ENCODE results near the gene B3GNT9. TPM values are rescaled to one million over a fixed set of nuclear protein-coding genes. Genes with fewer than 3 reads are reported as not detected.
A peak's percentile ranks its signal among the peaks of the same experiment; 100 is the strongest.

The B3GNT9 gene
- total RNA-seq, 1 donor from 2014 or later = 44.1 TPM

DNA sequence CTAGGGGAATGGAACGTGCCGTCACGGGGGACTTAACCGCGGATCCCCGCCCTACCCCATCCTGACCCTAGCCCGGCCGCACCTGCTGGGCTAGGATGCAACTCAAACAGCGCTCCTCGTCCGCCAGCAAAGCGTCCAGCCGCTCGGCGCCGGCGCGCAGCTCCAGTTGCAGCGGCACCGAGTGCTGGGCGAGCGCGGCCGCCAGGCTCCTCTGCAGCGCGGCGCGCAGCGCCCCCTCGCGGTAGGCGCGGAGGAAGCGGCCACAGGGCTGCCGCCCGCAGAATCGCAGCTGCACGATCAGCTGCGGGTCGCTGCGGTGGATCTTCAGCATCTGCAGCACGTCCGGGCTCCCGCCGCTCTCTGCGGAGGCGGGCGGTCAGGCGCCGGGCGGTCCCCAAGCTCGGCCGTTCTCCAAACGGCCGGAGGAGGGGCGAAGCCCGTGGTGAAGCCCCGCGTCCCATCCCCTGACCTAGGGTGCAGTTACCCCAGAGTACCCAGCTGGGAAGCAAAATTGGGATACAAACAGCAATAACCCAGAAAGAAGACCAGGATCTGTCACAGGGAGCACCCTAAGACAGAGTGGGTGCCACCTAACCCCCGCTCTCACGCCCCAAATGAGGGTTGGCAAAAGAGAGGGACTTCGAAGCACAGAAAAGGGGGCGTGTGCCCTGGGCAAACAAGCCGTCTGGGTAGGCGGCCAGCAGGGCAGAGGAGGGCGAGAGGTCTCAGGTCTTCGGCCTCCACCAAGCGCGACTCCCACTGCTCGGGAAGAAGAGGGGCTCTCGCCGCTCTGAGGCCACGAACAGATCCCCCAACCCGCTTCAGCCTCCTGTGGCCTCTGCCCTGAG lies 4.7 kb upstream of the B3GNT9 start:
- no peaks in the 10 kb centered on the region for H3K9me3 Mint-ChIP-seq (ENCODE audit: unreplicated experiment)
- DNase-seq (ENCODE audit: extremely low spot score, unreplicated experiment) = peak; percentile 93
- TF ChIP-seq, protein P1, sequence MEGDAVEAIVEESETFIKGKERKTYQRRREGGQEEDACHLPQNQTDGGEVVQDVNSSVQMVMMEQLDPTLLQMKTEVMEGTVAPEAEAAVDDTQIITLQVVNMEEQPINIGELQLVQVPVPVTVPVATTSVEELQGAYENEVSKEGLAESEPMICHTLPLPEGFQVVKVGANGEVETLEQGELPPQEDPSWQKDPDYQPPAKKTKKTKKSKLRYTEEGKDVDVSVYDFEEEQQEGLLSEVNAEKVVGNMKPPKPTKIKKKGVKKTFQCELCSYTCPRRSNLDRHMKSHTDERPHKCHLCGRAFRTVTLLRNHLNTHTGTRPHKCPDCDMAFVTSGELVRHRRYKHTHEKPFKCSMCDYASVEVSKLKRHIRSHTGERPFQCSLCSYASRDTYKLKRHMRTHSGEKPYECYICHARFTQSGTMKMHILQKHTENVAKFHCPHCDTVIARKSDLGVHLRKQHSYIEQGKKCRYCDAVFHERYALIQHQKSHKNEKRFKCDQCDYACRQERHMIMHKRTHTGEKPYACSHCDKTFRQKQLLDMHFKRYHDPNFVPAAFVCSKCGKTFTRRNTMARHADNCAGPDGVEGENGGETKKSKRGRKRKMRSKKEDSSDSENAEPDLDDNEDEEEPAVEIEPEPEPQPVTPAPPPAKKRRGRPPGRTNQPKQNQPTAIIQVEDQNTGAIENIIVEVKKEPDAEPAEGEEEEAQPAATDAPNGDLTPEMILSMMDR (IDR thresholded peaks at IDR 0.05) = peak; percentile 98
- H3K27ac Mint-ChIP-seq (ENCODE audit: unreplicated experiment) = no peak overlapping the region
- H3K36me3 Mint-ChIP-seq (ENCODE audit: unreplicated experiment) = peaks cover 2% of the 10 kb centered on the region
- peaks cover 19% of the 10 kb centered on the region for H3K27me3 Mint-ChIP-seq (ENCODE audit: unreplicated experiment)
- peaks cover 19% of the 10 kb centered on the region for H3K4me1 Mint-ChIP-seq (ENCODE audit: unreplicated experiment)
- peak overlapping the region; percentile 63 for H3K4me3 Mint-ChIP-seq (ENCODE audit: unreplicated experiment)

DNA sequence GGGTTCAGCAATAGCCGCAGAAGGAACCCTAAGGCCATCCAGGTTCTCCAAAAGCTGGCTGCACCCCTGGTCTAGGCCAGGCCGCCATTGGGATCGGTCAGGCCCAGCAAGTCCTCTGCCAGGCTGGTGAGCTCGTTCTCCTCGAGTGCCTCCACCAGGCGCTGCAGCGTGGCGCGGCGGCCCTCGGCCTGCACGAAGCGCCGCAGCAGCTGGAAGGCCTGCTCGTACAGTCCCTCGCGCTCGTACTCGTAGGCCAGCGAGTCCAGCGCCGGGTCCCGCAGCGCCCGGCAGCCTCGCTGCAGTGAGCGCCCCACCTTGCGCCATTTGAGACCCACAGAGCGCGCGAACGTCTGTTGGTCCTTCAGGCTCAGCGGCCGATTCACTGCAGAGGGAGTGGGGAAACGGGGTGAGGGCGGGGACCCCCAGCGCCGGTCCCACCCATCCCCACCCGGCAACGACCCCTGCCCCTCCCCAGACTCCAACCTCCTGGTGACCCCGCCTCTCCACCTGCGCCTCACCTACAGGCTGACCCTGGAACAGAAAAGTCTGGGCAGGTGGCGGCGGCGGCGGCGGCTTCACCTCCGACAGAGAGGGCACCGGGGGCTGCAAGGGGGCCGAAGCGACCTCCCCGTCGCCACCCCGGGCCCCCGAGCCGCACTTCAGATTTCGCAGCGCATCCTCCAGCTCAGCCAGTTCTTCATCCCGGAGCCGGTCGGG lies 3.9 kb upstream of the B3GNT9 start:
- H3K4me3 Mint-ChIP-seq (ENCODE audit: unreplicated experiment) = peak overlapping the region; percentile 63
- TF ChIP-seq, protein P1 (IDR thresholded peaks at IDR 0.05) = no peak
- no peak for DNase-seq (ENCODE audit: extremely low spot score, unreplicated experiment)
- no peak overlapping the region for H3K27ac Mint-ChIP-seq (ENCODE audit: unreplicated experiment)
- peaks cover 19% of the 10 kb centered on the region for H3K27me3 Mint-ChIP-seq (ENCODE audit: unreplicated experiment)
- peaks cover 19% of the 10 kb centered on the region for H3K4me1 Mint-ChIP-seq (ENCODE audit: unreplicated experiment)
- no peaks in the 10 kb centered on the region for H3K9me3 Mint-ChIP-seq (ENCODE audit: unreplicated experiment)
- H3K36me3 Mint-ChIP-seq (ENCODE audit: unreplicated experiment) = peaks cover 2% of the 10 kb centered on the region

DNA sequence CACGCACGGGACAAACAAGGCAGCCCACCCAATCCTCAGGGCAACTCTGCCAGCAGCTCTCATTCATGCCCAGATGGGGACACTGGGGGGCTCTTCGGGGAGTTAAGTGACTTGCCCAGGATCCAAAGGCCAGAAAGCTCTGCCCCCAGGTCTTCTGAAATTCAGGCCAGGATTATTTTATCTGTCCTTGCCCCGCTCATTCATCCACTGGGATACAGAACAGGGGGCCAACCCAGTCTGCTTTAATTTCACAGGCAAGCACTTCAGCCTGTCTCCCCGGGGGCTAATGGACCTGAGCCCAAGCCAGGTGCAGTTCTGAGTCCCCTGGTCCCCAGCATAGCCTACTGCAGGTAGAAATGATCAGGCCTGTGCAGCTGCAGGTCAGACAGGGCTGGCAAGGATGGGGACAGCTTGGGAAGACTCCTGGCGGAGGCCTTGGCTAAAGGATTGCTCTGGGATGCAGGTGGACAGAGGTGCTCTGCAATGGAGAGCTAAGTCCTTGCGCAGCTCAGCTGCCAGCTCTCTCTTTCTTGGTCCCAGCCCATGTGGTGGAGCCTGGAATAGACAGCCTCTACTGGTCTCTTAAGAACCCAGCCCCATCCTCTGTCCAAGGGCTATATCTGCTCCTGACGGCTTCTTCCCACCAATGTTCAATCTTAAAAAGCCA lies 766 bp upstream of the B3GNT9 start:
- H3K27ac Mint-ChIP-seq (ENCODE audit: unreplicated experiment) = peak overlapping the region; percentile 79
- H3K9me3 Mint-ChIP-seq (ENCODE audit: unreplicated experiment) = no peaks in the 10 kb centered on the region
- DNase-seq (ENCODE audit: extremely low spot score, unreplicated experiment) = no peak
- peaks cover 18% of the 10 kb centered on the region for H3K36me3 Mint-ChIP-seq (ENCODE audit: unreplicated experiment)
- TF ChIP-seq, protein P1 (IDR thresholded peaks at IDR 0.05) = no peak
- H3K4me3 Mint-ChIP-seq (ENCODE audit: unreplicated experiment) = peak overlapping the region; percentile 80
- peaks cover 13% of the 10 kb centered on the region for H3K4me1 Mint-ChIP-seq (ENCODE audit: unreplicated experiment)
- H3K27me3 Mint-ChIP-seq (ENCODE audit: unreplicated experiment) = peaks cover 11% of the 10 kb centered on the region

DNA sequence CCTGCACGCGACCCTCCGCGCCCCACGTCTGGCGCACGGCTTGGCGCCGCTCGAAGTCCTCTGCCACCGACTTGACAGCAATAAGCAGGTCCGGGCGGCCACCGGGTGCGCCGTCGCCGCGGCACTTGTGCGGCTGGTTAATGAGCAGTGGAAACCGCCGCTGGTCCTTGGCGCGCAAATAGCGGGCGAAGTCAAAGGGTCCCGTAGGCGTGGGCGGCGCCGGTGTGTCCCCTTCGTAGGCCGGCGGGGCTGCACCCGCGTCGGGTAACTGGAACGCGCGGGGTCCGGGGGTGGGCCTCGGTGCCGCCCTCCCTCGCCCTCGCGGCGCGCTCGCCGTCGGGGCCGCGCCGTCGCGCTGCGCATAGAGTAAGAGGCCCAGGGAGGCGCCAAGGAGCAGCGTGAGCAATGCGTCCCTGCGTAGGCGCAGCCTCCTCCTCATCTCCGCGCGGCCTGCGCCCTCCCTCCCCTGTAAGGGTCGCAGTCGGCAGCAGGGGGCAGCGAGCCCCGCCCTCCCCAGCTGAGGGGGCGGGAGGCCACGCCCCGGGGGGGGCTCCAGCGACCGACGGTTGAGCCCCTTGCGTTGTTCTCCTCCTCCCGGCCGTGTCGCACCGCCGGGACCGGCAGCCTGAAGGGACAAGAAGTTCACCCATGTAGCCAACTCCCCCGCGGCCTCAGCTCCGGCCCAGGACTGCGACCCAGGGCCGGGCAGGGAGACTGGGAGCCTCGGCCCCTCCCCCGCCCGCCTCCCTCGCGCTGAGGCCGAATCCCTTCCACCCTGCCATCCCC lies 558 bp downstream of the B3GNT9 start:
- Mint-ChIP-seq H3K4me1 (ENCODE audit: unreplicated experiment) (peaks cover 13% of the 10 kb centered on the region), H3K36me3 (ENCODE audit: unreplicated experiment) (peaks cover 18% of the 10 kb centered on the region), H3K27ac (ENCODE audit: unreplicated experiment) (peak overlapping the region; percentile 79), H3K9me3 (ENCODE audit: unreplicated experiment) (no peaks in the 10 kb centered on the region), H3K4me3 (ENCODE audit: unreplicated experiment) (peak overlapping the region; percentile 80), H3K27me3 (ENCODE audit: unreplicated experiment) (peaks cover 1% of the 10 kb centered on the region)
- DNase-seq (ENCODE audit: extremely low spot score, unreplicated experiment) = no peak
- TF ChIP-seq, protein P1 (IDR thresholded peaks at IDR 0.05) = peak; percentile 31
